Choroid plexus epithelial cell (primary cell): ENCODE data around the gene MAP1LC3B.

ENCODE experiments used
- DNase-seq: peaks from one replicate; pipeline ENCODE4 v3.0.0-alpha.2; 2010; ENCODE audit warnings: low read depth
- H3K4me3 ChIP-seq: 2 replicates; pipeline ENCODE4 v1.5.1; 2011; ENCODE audit warnings: low read depth, mild to moderate bottlenecking, control low read depth, low read length, moderate library complexity
- TF ChIP-seq, protein P1 (sequence below): conservative IDR thresholded peaks from 2 replicates; pipeline ENCODE4 v1.5.1; 2011; ENCODE audit warnings: low read depth, mild to moderate bottlenecking, control low read depth, inconsistent platforms, low read length, moderate library complexity

Gene MAP1LC3B

DNA sequence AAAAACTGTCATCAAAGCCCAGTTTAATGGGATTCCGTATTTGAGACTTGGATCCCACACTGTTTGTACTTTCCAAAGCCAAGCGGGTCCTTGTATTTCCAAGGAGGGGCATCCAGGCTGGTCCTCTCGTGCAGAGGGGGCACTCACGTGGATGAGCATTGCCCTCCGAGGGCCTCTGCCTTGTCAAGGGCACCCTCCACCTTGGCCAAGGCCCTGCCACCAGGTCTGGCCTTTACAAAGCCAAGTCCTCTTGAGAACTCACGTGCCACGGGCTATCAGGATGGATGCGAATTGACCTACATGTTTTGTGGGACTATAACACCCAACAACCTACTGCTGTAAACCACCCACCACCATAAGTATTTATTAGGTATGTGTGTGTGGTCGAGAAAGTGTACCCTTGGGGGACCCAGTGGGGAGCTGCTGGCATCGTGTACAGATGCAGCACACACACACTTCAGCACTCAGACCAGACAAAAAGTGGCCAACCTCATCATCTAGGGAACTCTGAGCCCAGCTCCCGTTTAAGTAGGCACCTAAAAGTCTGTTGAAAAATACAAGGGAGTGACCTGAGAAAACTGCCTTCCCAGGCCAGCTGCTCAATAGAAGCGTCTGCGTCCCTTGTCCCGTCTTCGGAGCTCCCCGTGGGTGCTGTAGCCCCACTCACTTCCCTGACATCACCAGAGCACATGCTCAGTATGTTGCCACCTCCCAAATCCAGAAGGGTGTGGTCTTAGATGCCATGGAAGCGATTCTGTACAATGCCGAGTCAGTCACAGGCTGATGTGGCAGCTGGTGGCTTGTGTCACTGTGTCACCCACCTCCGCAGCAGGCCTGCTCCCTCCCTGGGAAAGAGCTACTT is 12.9 kb downstream of the MAP1LC3B start:
- TF ChIP-seq, protein P1, sequence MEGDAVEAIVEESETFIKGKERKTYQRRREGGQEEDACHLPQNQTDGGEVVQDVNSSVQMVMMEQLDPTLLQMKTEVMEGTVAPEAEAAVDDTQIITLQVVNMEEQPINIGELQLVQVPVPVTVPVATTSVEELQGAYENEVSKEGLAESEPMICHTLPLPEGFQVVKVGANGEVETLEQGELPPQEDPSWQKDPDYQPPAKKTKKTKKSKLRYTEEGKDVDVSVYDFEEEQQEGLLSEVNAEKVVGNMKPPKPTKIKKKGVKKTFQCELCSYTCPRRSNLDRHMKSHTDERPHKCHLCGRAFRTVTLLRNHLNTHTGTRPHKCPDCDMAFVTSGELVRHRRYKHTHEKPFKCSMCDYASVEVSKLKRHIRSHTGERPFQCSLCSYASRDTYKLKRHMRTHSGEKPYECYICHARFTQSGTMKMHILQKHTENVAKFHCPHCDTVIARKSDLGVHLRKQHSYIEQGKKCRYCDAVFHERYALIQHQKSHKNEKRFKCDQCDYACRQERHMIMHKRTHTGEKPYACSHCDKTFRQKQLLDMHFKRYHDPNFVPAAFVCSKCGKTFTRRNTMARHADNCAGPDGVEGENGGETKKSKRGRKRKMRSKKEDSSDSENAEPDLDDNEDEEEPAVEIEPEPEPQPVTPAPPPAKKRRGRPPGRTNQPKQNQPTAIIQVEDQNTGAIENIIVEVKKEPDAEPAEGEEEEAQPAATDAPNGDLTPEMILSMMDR: no peak
- DNase-seq: no peak
- H3K4me3 ChIP-seq: no peak overlapping the region

DNA sequence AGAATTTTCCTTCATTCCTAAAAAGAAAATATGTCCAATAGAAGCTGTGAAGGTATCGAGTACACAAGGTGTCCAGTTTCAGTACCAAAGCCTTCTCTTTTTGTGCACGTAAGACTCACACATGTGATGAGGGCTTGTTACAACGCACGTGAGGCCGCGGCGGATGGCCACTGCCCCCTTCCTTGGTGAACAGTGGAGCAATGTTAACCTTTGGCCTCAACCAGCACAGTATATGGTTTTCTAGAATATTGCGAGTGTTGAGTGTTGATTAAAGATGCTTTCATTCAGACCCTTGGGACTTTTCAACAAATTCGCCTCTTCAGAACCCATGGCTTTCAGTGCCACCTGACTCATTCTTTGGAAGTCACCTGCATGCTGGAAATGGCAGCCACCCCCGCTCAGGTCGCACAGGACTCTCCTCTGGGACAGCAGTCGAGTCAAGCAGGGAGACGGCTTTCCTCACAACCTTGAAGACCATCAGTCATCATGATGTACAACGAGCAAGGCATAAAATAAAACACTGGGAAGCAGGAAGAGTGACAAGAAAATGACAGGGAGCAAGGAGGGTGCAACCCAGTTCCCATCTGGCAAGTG is 14.5 kb downstream of the MAP1LC3B start:
- TF ChIP-seq, protein P1: no peak
- DNase-seq: no peak
- H3K4me3 ChIP-seq: no peak overlapping the region

DNA sequence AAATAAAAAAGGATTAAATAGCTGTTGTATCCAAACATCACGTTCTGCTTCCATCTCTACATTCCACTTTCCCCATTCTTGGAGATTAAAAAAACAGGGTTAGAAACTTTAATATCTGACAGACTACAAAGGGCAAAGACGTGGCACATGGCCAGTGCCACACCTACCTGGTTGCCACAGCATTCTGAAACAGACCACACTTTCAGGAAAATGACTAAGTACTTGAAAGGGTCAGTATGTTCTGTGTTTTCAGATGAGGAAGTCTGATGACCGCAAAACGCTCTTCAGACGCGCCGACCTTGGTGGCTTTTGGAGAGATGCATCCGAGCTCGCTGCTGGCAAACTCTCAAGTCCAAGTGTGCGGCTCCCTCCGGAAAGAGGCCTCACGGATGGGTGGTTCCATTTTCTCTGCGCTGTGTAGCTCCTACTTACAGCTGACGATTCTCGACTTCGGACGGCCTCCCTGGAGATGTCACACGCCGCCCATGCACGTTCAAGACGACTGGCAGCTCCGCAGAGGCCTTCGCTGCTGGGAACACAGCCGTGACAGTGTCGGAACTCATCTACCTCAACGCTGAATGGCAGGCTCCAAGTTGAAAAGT is 15.5 kb downstream of the MAP1LC3B start:
- H3K4me3 ChIP-seq: no peak overlapping the region
- DNase-seq: no peak
- TF ChIP-seq, protein P1: no peak

DNA sequence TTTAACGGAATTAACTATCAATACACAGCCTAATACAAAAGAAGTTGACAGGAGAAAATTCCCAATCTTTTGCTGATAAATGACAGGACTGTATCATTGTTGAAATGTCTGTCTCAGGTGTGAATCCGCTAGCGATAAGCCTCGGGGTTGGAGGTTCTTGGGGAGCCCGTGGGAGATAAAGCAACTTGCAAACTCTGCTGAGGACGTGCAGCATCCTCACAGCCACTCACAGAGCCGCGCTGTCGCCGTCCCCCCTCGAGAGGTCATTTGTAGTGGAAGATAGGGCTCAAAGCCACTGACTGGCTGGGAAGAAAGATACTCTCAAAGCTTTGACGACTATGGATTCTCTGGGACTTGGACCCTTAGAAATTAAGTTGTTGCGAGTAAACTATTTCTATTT is 17.0 kb downstream of the MAP1LC3B start:
- no peak for DNase-seq
- TF ChIP-seq, protein P1: no peak
- no peak overlapping the region for H3K4me3 ChIP-seq

DNA sequence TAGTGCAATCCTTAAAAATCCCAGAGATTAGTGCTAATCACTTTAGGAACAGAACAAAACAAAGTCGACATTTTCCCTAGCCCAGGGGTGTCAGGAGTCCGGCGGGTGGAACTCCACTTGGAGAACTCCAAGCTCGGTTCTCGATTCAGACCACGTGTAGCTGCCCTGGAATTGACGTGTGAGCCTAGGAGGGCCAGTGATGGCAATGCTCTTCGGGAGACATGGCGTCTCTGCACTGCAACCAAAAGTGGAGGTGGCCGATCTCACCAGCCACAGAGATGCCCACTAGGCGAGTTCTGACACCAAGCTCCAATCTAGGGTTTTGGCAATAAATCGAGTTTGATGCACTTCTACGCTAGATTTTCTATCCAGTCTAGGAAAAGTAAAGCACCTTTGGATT is 17.6 kb downstream of the MAP1LC3B start:
- TF ChIP-seq, protein P1: no peak
- DNase-seq: no peak

DNA sequence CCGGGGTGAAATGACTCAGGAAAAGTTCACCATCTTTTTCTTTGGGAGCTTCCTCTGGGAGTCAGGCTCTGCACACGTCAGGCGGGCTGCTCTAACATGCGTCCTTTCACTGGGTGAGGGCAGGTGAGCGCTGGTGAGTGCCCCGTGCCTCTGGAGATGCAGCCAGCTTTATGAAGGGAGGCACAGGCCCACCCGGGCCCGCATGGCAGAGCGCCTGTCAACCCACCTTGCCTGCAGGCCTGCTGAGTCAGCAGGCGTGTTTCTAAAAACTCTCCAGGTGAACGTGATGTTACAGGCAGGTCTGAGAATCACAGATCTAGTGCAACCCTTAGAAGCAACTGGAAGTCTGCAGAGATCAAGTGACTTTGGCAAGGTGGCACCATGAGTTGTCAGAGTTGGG is 18.4 kb downstream of the MAP1LC3B start:
- no peak for DNase-seq
- TF ChIP-seq, protein P1: no peak
- H3K4me3 ChIP-seq: no peak overlapping the region

More for the DNA sequence above, 17.6 kb downstream of the MAP1LC3B start:
- H3K4me3 ChIP-seq: no peak overlapping the region
